NCI-H2196 (cell line): Measurements from ENCODE around the gene DTX1.

ENCODE experiments used
- DNase-seq: peaks from one replicate; lab custom pipeline; 2025; ENCODE audit not compliant: unreplicated experiment; lab: John Stamatoyannopoulos, UW

The DTX1 gene

GRCh38 chr12:113070117-113070906, 13.8 kb downstream of the DTX1 start:
- DNase-seq, result no peak

GRCh38 chr12:113071135-113072112, 14.9 kb downstream of the DTX1 start:
- DNase-seq, result no peak

- no peak for DNase-seq
Measured at GRCh38 chr12:113072136-113072535, 15.6 kb downstream of the DTX1 start.

GRCh38 chr12:113073586-113073985, 17.1 kb downstream of the DTX1 start:
- no peak for DNase-seq

GRCh38 chr12:113075137-113075683, 18.7 kb downstream of the DTX1 start:
- DNase-seq, result no peak

- DNase-seq, result no peak
Measured at GRCh38 chr12:113077057-113077858, 20.7 kb downstream of the DTX1 start.

- DNase-seq, result no peak
Measured at GRCh38 chr12:113077859-113078255, 21.3 kb downstream of the DTX1 start.

GRCh38 chr12:113081873-113082272, 25.3 kb downstream of the DTX1 start:
- no peak for DNase-seq

- no peak for DNase-seq
Measured at GRCh38 chr12:113082486-113083148, 26.1 kb downstream of the DTX1 start.

GRCh38 chr12:113083863-113084435, 27.4 kb downstream of the DTX1 start:
- no peak for DNase-seq

- no peak for DNase-seq
Measured at GRCh38 chr12:113086249-113087164, 30.0 kb downstream of the DTX1 start.

GRCh38 chr12:113087193-113087592, 30.7 kb downstream of the DTX1 start:
- no peak for DNase-seq

- DNase-seq, result no peak
Measured at GRCh38 chr12:113088037-113088436, 31.5 kb downstream of the DTX1 start.

GRCh38 chr12:113088971-113089756, 32.6 kb downstream of the DTX1 start:
- DNase-seq, result no peak

GRCh38 chr12:113089839-113090238, 33.3 kb downstream of the DTX1 start:
- DNase-seq, result no peak

GRCh38 chr12:113090740-113091139, 34.2 kb downstream of the DTX1 start:
- DNase-seq, result no peak

GRCh38 chr12:113091506-113091905, 35.0 kb downstream of the DTX1 start:
- DNase-seq, result no peak
